MCF 10A (cell line): ENCODE data around the gene GRIN2B. TPM values are rescaled to one million over a fixed set of nuclear protein-coding genes. Genes with fewer than 3 reads are reported as not detected.

Source experiments
- Bru-seq: library from RNA; stranded (reverse); fragments of 400-500 nt; gene quantifications from one replicate; lab custom pipeline; 2021; lab: Mats Ljungman, UMichigan
- BruChase-seq, 2 experiments: library from RNA; stranded (reverse); fragments of 400-500 nt; gene quantifications; one replicate each; lab custom pipeline; 2021; lab: Mats Ljungman, UMichigan
- BruUV-seq: library from RNA; stranded (reverse); fragments of 400-500 nt; replicated peaks from 2 replicates; lab custom pipeline; 2021; lab: Mats Ljungman, UMichigan
- CTCF ChIA-PET: fragments of 300-600 bp; sonication (Branson Sonifier 250); formaldehyde crosslinking; extraction: SDS; loops from one replicate; lab custom pipeline; 2021; ENCODE audit warnings: antibody characterized with exemption, inconsistent platforms; lab: Yijun Ruan, JAX
- POLR2A ChIA-PET: fragments of 300-600, 350-650 bp; sonication (Branson Sonifier 250); formaldehyde crosslinking; extraction: SDS; loops from one replicate; lab custom pipeline; 2020; ENCODE audit warnings: antibody characterized with exemption, inconsistent platforms; lab: Yijun Ruan, JAX
- DNase-seq: peaks from one replicate; pipeline ENCODE4 v3.0.0-alpha.2; 2018; ENCODE audit not compliant: unreplicated experiment
- H3K27ac Mint-ChIP-seq: one replicate; pipeline ENCODE4 v1.8.0; 2022; ENCODE audit warnings: mild to moderate bottlenecking, low read depth, mixed read lengths; ENCODE audit not compliant: unreplicated experiment
- H3K27me3 Mint-ChIP-seq: one replicate; pipeline ENCODE4 v1.8.0; 2022; ENCODE audit warnings: mixed read lengths; ENCODE audit not compliant: insufficient read depth, unreplicated experiment
- H3K36me3 Mint-ChIP-seq: one replicate; pipeline ENCODE4 v1.8.0; 2022; ENCODE audit warnings: mild to moderate bottlenecking, moderate library complexity, mixed read lengths; ENCODE audit not compliant: insufficient read depth, unreplicated experiment
- H3K4me1 Mint-ChIP-seq: one replicate; pipeline ENCODE4 v1.8.0; 2022; ENCODE audit warnings: mixed read lengths; ENCODE audit not compliant: insufficient read depth, unreplicated experiment
- H3K4me3 Mint-ChIP-seq: one replicate; pipeline ENCODE4 v1.8.0; 2022; ENCODE audit warnings: mild to moderate bottlenecking, moderate library complexity, mixed read lengths; ENCODE audit not compliant: unreplicated experiment
- H3K9me3 Mint-ChIP-seq: one replicate; pipeline ENCODE4 v1.8.0; 2022; ENCODE audit warnings: mixed read lengths; ENCODE audit not compliant: unreplicated experiment
- CTCF ChIP-seq: fragments of 200-600 bp; IDR thresholded peaks from one replicate; pipeline ENCODE4 v1.8.0; 2022; ENCODE audit warnings: antibody characterized with exemption, mild to moderate bottlenecking; ENCODE audit not compliant: unreplicated experiment
- intact Hi-C: fragments of 100-400 bp; cut with micrococcal nuclease; formaldehyde crosslinking; loops from 2 replicates; pipeline ENCODE4 v1.14.1; 2022
- long read RNA-seq: library from polyadenylated mRNA; stranded (forward); transcript quantifications from one replicate; pipeline ENCODE4 v2.0.0, GENCODE V29; 2022
- total RNA-seq: library from RNA; stranded (reverse); gene quantifications from 2 replicates; pipeline ENCODE4 v1.2.3, GENCODE V29; 2022

Gene GRIN2B
- not detected in 2 replicates for total RNA-seq
- Bru-seq, nascent RNA = not detected
- BruChase-seq, experiment 1, labeled RNA remaining after a 6-hour chase = percentile 0 among the genes with signal in this experiment
- BruChase-seq, experiment 2, labeled RNA remaining after a 2-hour chase = percentile 0 among the genes with signal in this experiment
- long read RNA-seq = 0 reads

- Mint-ChIP-seq H3K9me3 (peaks cover 26% of the 10 kb centered on the region), H3K36me3 (no peaks in the 10 kb centered on the region), H3K4me1 (no peaks in the 10 kb centered on the region), H3K27ac (no peak within 1 kb of the TSS), H3K4me3 (no peak within 1 kb of the TSS), H3K27me3 (peaks cover 10% of the 10 kb centered on the region)
- ChIA-PET POLR2A (no interaction called here), CTCF (no interaction called here)
- DNase-seq = no peak
- TF ChIP-seq CTCF = no peak
- intact Hi-C loops = no loop called here
- no TSS peak for BruUV-seq
Observed at GRCh38 chr12:13981296-13981962, at the start of gene GRIN2B. TSS of gene GRIN2B (minus strand) at chr12:13981602. CDS start at chr12:13866208, 115,394 bp downstream.

- Mint-ChIP-seq H3K4me1 (no peaks in the 10 kb centered on the region), H3K27me3 (no peaks in the 10 kb centered on the region), H3K9me3 (peaks cover 8% of the 10 kb centered on the region), H3K27ac (no peak overlapping the region), H3K4me3 (no peak overlapping the region), H3K36me3 (no peaks in the 10 kb centered on the region)
- DNase-seq = no peak
- BruUV-seq = no TSS peak
- ChIA-PET POLR2A (interaction anchor here (0.6 kb wide), 1 partner anchor 924 kb away, joined by 3 read pairs; no protein-coding TSS in a partner anchor), CTCF (no interaction called here)
- no peak for TF ChIP-seq CTCF
- intact Hi-C loops = no loop called here
Observed at GRCh38 chr12:14026537-14026936, 45.1 kb upstream of the GRIN2B start.

GRCh38 chr12:14024591-14024990 is 43.2 kb upstream of the GRIN2B start:
- ChIA-PET CTCF (no interaction called here), POLR2A (no interaction called here)
- Mint-ChIP-seq H3K27ac (no peak overlapping the region), H3K36me3 (no peaks in the 10 kb centered on the region), H3K4me1 (no peaks in the 10 kb centered on the region), H3K9me3 (peaks cover 8% of the 10 kb centered on the region), H3K4me3 (no peak overlapping the region), H3K27me3 (no peaks in the 10 kb centered on the region)
- intact Hi-C loops = no loop called here
- no TSS peak for BruUV-seq
- no peak for DNase-seq
- no peak for TF ChIP-seq CTCF

GRCh38 chr12:14018080-14018479 is 36.7 kb upstream of the GRIN2B start:
- ChIA-PET CTCF (no interaction called here), POLR2A (no interaction called here)
- Mint-ChIP-seq H3K4me1 (no peaks in the 10 kb centered on the region), H3K4me3 (no peak overlapping the region), H3K9me3 (no peaks in the 10 kb centered on the region), H3K27ac (no peak overlapping the region), H3K27me3 (no peaks in the 10 kb centered on the region), H3K36me3 (no peaks in the 10 kb centered on the region)
- no peak for DNase-seq
- BruUV-seq = no TSS peak
- intact Hi-C loops = no loop called here
- no peak for TF ChIP-seq CTCF
